NCI-H2081 (cell line): ENCODE measurements around the gene HS6ST1.

Source experiments
- DNase-seq, 2 experiments: peaks; one replicate each; lab custom pipeline; 2025; lab: John Stamatoyannopoulos, UW

Gene HS6ST1

DNA sequence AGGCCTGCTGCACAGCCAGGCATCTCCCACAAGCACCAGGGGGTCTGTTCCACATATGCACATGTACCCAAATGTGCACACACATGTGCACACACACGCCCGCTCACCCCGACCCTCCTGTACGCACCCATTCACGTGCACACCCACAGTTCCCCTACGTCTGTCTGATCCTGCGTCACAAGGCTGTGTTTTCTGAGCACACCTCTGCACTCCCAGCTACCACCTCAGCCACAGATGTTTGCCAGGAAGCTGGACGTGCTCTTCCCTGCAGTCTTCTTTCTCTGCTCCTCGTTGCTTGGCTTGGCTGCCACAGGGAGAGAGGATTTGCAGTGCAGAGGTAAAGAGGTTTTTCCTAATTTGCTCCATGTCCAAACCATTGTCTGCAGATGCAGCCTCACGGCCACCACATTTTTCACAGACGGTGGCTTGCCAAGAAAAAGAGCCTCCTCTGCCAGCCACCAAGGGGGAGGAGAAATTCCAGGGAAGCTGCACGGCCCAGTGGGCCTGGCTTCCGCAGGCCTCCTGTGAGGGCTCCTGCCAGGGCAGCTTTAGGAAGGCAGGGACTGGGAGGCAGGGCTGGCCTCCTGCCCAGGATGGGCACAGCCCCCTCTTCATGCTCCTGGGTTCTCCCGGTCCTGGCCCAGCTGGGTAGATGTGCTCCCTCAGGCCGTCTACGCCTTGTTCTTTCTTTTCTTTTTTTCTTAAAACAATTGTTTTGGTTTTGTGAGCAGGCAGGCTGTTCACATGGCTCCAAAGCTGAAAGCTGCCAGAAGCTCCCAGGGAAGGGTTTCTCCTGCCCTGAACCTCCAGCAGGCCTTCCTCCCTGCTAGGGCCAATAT, 29.3 kb upstream of the HS6ST1 start:
- DNase-seq = peak; percentile 41 to 70

DNA sequence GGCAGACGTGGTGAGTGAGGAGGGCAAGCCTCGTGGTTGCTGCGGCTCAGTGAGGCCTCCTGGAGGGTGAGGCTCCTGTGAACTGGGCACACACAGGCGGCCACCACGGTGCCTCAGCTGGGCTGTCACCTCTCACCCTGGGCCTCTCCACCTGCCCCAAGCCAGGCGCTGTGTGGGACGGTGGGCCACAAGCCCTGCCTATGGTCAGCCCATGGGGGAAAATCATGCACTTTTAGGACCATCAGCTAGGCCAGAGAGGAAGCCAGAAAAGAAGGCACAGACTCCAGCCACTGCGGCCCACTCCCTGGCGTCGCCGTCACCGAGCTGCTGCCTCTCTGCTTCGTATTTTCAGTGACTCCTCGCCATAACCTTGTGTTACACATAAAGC, 28.5 kb upstream of the HS6ST1 start:
- DNase-seq = no peak

- DNase-seq = no peak
These were observed 27.9 kb upstream of the HS6ST1 start for GRCh38 chr2:128346291-128347170.

GRCh38 chr2:128345436-128346165, 26.9 kb upstream of the HS6ST1 start:
- no peak for DNase-seq

DNA sequence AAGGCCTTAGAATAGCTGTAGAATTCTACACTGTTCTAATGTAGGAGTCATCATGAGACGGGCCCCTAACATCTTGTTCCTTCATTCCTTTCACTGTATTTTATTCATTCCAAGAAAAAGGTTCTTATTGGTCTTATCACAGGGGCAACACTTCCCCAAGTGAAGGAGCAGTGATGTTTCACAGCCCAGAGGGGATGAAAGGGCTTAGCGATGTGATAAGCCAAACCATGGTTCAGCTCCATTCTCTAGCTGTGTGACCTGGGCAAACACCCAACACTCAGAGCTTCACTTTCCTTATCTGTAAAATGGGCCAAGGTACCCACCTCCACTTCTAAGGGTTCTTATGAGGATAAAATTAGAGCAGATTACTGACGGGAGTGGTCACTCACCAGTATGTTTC, 25.4 kb upstream of the HS6ST1 start:
- no peak for DNase-seq

GRCh38 chr2:128343459-128343858, 24.8 kb upstream of the HS6ST1 start:
- no peak for DNase-seq

- no peak for DNase-seq
These were observed 23.9 kb upstream of the HS6ST1 start for GRCh38 chr2:128342550-128342949.

DNA sequence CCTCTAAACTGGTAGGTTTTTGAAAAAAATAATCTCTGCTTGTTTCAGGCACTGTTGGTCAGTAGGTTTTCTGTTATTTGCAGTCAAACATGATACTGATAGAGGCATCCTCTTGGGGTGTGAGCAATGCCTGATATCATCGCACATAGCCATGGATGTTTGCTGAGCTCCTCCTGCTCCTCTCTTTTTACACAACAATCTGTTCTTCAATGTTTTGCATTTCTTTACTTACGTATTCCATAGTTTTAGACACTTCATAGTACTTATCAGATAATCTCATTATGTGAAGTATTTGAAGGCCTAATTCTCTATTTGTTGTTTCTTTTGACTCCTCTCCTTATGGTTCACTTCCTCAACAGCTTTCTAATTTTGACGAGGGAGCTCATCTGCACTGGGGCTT, 23.0 kb upstream of the HS6ST1 start:
- no peak for DNase-seq

GRCh38 chr2:128332091-128332634, 13.5 kb upstream of the HS6ST1 start:
- no peak for DNase-seq

DNA sequence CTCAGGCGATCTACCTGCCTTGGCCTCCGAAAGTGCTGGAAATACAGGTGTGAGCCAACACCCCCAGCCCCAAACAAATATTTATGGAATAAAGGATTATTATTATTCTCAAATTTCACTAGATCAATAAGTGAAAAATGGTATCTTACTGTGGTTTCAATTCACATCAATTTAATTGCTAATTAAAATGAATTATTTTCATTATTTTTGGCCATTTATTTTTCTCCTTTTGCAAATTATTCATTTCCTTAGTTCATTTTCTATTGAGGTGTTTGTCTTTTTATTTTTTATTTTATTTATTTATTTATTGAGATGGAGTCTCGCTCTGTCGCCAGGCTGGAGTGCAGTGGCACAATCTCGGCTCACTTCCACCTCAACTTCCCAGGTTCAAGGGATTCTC, 11.9 kb upstream of the HS6ST1 start:
- DNase-seq = no peak

GRCh38 chr2:128329607-128330006, 10.9 kb upstream of the HS6ST1 start:
- DNase-seq = no peak

DNA sequence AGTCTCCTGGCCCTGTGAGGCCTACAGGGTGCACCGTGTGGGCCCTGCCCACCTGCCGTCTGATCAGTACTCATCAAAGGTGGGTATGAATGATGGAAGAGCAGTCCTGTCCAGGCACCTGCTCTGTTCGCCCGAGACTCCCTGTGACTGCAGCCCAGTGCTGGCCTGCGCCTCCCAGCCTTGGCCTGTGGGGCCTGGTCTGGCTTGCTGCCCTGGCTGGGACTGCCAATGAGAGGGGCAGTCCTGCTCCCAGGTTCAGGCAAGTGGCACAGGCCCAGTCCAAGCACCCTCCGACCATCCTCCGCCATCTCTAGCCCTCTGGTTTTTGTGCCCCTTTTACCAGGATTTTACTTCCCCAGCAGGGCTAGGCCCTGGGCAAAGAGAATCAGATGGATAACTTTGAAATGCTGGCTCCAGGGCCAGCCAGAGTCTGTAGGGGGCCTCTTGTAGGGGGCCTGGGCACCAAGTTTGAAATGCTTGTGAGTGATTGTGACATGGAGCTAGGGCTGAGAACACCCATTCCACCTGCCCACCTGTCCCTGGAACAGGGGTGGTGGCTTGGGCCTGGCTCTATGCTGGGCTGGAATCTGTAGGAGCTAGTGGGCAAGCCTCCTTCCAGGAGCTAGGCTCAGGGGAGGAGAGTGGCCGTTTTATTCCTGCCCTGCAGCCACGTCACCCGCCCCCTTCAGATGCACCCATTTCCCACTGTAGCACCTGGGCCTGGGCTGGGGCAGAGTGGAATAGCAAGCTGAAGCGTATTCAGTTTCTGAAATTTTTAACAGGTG, 8.7 kb upstream of the HS6ST1 start:
- no peak for DNase-seq

DNA sequence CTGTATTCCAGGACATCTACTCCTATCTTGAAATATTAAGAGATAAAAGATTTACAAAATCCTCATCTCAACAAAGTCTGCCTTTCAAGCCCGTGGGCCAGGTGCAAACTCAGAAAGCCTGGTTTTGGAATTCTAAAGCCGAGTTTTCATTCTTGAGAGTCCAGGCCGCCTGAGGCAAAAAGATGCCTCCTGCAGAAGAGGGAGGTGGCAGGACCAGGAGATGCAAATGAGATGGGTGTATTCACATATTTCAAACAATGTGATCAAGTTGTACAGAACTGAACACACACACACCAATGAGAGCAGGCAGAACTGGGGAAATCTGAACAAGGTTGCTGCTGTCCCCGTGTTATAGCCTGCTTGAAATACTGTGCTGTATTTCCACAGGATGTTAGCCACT, 7.7 kb upstream of the HS6ST1 start:
- no peak for DNase-seq

- DNase-seq = no peak
These were observed 7.0 kb upstream of the HS6ST1 start for GRCh38 chr2:128325611-128326181.

- no peak for DNase-seq
These were observed 6.3 kb upstream of the HS6ST1 start for GRCh38 chr2:128324897-128325410.

GRCh38 chr2:128324008-128324896, 5.6 kb upstream of the HS6ST1 start:
- no peak for DNase-seq

DNA sequence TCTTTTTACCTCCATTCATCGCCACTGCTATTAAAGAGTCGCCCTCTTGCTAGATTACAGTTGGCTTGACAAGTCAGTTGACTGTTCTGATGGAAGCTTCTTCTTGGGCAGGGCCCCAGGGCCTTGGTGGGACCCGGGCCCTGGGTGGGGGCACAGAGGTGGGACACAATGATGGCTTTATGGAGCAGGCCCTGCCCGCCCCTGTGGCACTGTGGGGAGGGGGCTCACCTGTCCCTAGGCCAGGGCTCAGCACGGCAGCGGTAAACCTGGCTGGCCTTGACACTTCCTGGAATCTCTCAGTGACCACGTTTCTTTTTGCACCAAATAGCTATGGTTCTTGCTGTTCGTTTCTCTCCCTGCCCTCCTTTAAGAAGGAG, 4.9 kb upstream of the HS6ST1 start:
- no peak for DNase-seq

- DNase-seq = no peak
These were observed 4.3 kb upstream of the HS6ST1 start for GRCh38 chr2:128322715-128323554.
